Effector memory CD8-positive, alpha-beta T cell (primary cell): ENCODE results near the gene ARID4B.
"Not testable (repeated sequence)": the region's sequence is repeated elsewhere in the genome, so short reads cannot be mapped to it uniquely, and the experiment has no call there.

ENCODE experiments used
- ATAC-seq: fragments of 150-1000 bp; cut with Tn5 transposase; replicated peaks from 2 replicates; pipeline ENCODE4 v1.10.0; 2021; ENCODE audit warnings: mild to moderate bottlenecking, moderate library complexity
- DNase-seq, 3 experiments: peaks; one replicate each; pipeline ENCODE4 v3.0.0; 2021
- H3K27ac Mint-ChIP-seq, 2 donors: one replicate each; pipeline ENCODE4 v1.8.0; 2022; ENCODE audit warnings: mild to moderate bottlenecking in 2 of 2, mixed read lengths in 2 of 2, moderate library complexity in 2 of 2
- H3K27me3 Mint-ChIP-seq, 2 donors: one replicate each; pipeline ENCODE4 v1.8.0; 2022; ENCODE audit warnings: mixed read lengths in 2 of 2
- H3K36me3 Mint-ChIP-seq: one replicate; pipeline ENCODE4 v1.8.0; 2022; ENCODE audit warnings: mild to moderate bottlenecking, moderate library complexity, mixed read lengths; ENCODE audit not compliant: insufficient read depth
- H3K4me1 Mint-ChIP-seq, 2 donors: one replicate each; pipeline ENCODE4 v1.8.0; 2022; ENCODE audit warnings: low read depth in 2 of 2, mixed read lengths in 2 of 2
- H3K4me3 Mint-ChIP-seq, 2 donors: one replicate each; pipeline ENCODE4 v1.8.0; 2022; ENCODE audit warnings: mild to moderate bottlenecking in 2 of 2, mixed read lengths in 2 of 2, moderate library complexity in 2 of 2
- H3K9me3 Mint-ChIP-seq, 2 donors: one replicate each; pipeline ENCODE4 v1.8.0; 2022; ENCODE audit warnings: mixed read lengths in 2 of 2

ARID4B gene

DNA sequence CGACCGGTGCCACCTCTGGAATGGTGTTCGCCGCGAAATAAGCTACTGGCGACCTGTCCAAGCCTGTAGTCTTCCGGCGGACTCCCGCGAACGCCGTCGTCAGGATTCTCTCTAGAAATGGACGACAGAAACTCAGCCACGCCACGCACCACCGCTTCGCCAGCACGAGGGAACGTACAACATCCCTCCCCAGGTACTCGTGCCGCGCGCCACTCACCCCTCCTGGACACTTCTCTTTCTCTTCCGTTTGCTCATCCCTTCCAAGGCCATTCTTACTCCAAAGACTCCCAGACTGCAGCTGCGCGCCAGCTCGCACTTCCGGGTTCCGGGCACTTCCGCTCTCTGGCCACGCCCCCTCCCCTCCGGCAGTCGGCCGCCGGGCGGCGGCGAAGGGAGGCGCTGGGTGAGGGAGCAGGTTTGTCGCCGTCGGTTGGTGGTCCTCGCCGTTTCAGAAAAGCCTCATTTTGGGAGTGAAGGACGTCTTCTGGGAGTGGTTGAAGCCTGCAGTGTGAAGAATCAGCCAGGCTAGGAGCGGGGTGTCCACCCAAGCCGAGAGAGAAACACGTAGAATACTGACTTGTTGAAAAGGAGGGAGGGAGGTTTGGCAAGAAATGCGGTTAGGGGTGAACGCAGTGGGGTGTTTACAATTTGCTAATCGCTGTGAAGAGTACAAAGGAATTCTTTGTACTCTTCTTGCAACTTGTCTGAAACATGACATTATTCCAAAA is 166.9 kb downstream of the ARID4B start, which contains the start of gene RBM34:
Gene RBM34 (minus strand): TSS at position 294 of the 728 bp plus-strand sequence. CDS start 24 bp downstream, at position 270.
- peak; percentile 89 to 90 (median 90) for DNase-seq
- H3K4me3 Mint-ChIP-seq, result peak within 1 kb of the TSS in 1 of 2 donors; percentile 96
- no peaks in the 10 kb centered on the region for H3K9me3 Mint-ChIP-seq
- peaks cover 6 to 8% of the 10 kb centered on the region in 2 donors for H3K4me1 Mint-ChIP-seq
- no peaks in the 10 kb centered on the region for H3K27me3 Mint-ChIP-seq
- ATAC-seq, result peak; percentile 90
- peak within 1 kb of the TSS; percentile 97 to 98 for H3K27ac Mint-ChIP-seq
- peaks cover 14% of the 10 kb centered on the region for H3K36me3 Mint-ChIP-seq

DNA sequence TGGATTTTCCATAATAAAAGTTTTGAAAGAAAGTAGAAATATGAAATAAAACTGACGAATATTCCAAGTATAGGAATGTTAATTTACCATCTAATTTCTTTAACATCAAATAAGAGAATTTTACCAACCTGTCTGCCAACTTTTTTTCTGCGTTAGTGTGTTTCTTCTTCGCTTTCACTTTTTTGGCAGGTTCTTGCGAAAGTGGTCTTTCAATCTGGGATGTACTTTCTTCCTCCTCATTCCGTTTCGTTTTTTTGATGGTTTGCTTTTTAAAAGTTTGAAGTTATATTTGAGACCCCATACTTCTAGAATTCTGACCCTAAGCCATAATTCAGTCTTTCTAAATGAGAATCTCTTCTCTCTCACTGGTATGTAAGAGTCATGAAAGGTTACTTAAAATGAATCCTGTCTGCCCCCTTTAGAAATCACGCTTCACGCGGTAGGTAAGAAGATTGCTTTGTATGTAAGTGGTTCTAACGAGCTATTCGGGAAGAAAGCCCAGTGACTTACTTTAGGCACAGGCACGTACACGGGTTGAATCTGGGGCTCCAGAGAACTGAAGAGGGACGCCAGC is 167.5 kb downstream of the ARID4B start:
- H3K9me3 Mint-ChIP-seq, result no peaks in the 10 kb centered on the region
- peaks cover 6 to 8% of the 10 kb centered on the region in 2 donors for H3K4me1 Mint-ChIP-seq
- DNase-seq (no peak), ATAC-seq (peak; percentile 63)
- peaks cover 11% of the 10 kb centered on the region for H3K36me3 Mint-ChIP-seq
- no peaks in the 10 kb centered on the region for H3K27me3 Mint-ChIP-seq
- peak overlapping the region; percentile 97 to 98 for H3K27ac Mint-ChIP-seq
- peak overlapping the region in 1 of 2 donors; percentile 96 for H3K4me3 Mint-ChIP-seq

DNA sequence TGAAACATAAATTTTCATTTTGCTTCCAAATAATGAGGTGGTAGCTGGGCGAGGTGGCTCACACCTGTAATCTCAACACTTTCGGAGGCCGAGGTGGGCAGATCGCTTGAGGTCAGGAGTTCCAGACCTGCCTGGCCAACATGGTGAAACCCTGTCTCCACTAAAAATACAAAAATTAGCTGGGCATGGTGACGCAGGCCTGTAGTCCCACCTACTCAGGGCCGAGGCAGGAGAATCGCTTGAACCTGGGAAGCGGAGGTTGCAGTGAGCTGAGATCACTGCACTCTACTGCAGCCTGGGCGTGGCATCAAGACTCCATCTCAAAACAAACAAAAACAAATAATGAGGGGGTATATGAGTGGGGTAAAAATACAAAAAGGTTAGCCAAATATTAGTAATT is 168.0 kb downstream of the ARID4B start:
- Mint-ChIP-seq H3K4me3 (peak overlapping the region in 1 of 2 donors; percentile 96), H3K36me3 (peaks cover 12% of the 10 kb centered on the region), H3K27ac (peak overlapping the region; percentile 97 to 98)
- H3K9me3 Mint-ChIP-seq, ATAC-seq, H3K27me3 Mint-ChIP-seq, H3K4me1 Mint-ChIP-seq, DNase-seq: not testable (repeated sequence)

DNA sequence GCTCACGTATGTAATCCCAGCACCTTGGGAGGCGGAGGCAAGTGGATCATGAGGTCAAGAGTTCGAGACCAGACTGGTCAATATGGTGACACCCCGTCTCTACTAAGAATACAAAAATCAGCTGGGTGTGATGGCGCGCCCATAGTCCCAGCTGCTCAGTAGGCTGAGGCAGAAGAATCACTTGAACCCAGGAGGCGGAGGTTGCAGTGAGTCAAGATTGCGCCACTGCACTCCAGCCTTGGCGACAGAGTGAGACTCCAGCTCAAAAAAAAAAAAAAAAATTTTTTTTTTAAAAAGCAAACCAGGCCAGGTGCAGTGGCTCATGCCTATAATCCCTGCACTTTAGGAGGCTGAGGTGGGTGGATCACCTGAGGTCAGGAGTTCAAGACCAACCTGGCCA is 168.7 kb downstream of the ARID4B start:
- not testable (repeated sequence) for DNase-seq, H3K9me3 Mint-ChIP-seq, ATAC-seq, H3K27me3 Mint-ChIP-seq, H3K27ac Mint-ChIP-seq, H3K4me1 Mint-ChIP-seq
- Mint-ChIP-seq H3K4me3 (peak overlapping the region in 1 of 2 donors; percentile 96), H3K36me3 (peaks cover 15% of the 10 kb centered on the region)

DNA sequence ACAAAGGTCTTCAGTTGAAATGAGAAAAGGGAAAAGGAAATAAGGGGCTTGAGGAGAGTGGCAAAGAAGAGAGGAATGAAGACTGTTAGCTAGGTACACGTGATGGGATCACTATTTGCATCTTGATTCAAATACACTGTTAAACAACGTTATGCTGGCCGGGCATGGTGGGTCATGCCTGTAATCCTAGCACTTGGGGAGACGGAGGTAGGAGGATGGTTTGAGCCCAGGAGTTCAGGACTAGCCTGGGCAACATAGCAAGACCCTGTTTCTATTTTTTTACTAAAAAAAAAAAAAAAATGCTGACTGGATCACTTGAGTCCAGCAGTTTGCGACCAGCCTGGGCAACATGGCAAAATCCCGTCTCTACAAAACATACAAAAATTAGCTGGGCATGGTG is 169.3 kb downstream of the ARID4B start:
- Mint-ChIP-seq H3K9me3 (no peaks in the 10 kb centered on the region), H3K4me1 (peaks cover 9 to 11% of the 10 kb centered on the region in 2 donors), H3K27ac (no peak overlapping the region), H3K27me3 (no peaks in the 10 kb centered on the region), H3K36me3 (peaks cover 18% of the 10 kb centered on the region), H3K4me3 (no peak overlapping the region)
- ATAC-seq (no peak), DNase-seq (no peak)

DNA sequence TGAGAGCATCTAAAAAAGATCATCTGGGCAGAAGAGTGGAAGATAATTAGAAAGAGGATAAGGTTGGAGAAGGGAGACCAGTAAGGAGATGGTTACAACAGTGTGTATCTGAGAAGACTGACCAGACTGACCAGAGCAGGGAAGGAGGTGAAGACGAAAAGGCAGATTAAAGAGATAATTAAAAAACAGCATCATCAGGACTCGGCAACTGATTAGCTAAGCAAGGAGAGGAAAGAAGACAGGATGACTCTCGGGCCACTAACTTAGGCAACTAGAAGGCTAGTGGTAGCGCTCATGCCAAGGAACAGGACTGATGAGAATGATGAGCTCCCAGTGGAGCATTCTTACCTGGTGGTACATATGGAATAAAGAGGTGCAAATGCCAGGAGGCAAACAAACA is 170.8 kb downstream of the ARID4B start:
- DNase-seq, result no peak
- Mint-ChIP-seq H3K27me3 (no peaks in the 10 kb centered on the region), H3K27ac (no peak overlapping the region), H3K9me3 (no peaks in the 10 kb centered on the region), H3K4me3 (no peak overlapping the region), H3K4me1 (peaks cover 9 to 17% of the 10 kb centered on the region in 2 donors), H3K36me3 (peaks cover 33% of the 10 kb centered on the region)
- ATAC-seq, result no peak

DNA sequence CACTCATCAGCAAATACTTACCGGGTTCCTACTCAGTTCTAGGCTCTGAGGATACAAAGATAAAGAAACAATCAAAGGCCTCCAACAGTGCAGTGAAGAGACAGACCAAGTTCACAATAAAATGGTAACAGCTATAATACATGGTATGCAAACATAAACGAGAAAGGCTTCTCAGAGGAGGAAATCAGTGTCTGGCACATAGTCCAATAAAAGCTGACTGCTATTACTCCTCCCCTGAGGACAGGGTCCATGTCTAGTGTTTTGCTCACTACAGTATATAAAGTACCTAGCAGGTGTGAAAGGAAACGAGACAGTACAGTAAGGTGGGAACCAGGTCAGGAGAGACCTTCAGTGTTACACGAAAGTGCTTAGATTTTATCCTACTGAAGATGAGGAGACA is 171.2 kb downstream of the ARID4B start:
- Mint-ChIP-seq H3K9me3 (no peaks in the 10 kb centered on the region), H3K4me1 (peaks cover 7 to 16% of the 10 kb centered on the region in 2 donors), H3K27me3 (no peaks in the 10 kb centered on the region), H3K4me3 (no peak overlapping the region), H3K27ac (no peak overlapping the region), H3K36me3 (peaks cover 35% of the 10 kb centered on the region)
- no peak for ATAC-seq
- DNase-seq, result no peak

DNA sequence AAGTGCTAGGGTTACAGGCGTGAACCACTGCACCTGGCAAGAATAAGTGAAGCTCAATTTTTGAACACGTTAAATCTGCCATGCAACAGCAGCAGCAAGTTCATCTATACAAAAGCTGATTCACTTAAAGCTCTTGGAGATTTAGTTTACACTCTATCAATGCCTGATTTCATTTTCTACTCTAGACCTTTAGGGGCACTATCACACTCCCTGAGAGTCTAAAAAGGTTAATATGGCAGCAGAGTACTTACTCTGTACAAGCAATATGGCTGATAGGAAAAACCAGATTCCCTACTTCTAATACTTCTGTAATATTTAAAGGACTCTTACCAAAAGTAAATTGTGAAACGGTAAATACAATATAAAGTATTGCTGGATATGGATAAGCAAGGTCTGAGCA is 171.7 kb downstream of the ARID4B start:
- peaks cover 8 to 16% of the 10 kb centered on the region in 2 donors for H3K4me1 Mint-ChIP-seq

DNA sequence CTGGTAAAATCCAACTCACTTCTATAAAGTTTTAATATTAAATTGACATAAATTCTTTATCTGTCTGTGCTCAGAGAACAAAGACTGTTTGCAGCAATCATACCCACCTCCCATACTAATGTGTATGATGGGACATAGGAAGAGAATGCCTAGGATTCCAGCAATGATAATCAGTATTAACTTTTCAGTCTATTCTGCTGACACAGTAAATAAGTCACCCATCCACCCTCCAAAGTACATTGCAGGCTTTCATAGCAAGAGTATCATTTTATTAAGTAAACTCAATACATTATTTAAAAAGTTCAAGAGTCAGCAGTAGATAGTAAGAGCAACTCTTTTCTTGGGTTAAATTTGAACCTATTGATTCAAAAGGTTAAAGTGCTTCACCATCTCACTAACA is 175.7 kb downstream of the ARID4B start:
- ATAC-seq (no peak), DNase-seq (no peak)
- Mint-ChIP-seq H3K36me3 (peaks cover 80% of the 10 kb centered on the region), H3K9me3 (no peaks in the 10 kb centered on the region), H3K27ac (no peak overlapping the region), H3K4me3 (no peak overlapping the region), H3K27me3 (no peaks in the 10 kb centered on the region), H3K4me1 (peaks cover 18 to 26% of the 10 kb centered on the region in 2 donors)

More for the DNA sequence above, 171.7 kb downstream of the ARID4B start:
- Mint-ChIP-seq H3K27me3 (no peaks in the 10 kb centered on the region), H3K36me3 (peaks cover 40% of the 10 kb centered on the region), H3K4me3 (no peak overlapping the region), H3K27ac (no peak overlapping the region), H3K9me3 (no peaks in the 10 kb centered on the region)
- ATAC-seq (no peak), DNase-seq (no peak)

DNA sequence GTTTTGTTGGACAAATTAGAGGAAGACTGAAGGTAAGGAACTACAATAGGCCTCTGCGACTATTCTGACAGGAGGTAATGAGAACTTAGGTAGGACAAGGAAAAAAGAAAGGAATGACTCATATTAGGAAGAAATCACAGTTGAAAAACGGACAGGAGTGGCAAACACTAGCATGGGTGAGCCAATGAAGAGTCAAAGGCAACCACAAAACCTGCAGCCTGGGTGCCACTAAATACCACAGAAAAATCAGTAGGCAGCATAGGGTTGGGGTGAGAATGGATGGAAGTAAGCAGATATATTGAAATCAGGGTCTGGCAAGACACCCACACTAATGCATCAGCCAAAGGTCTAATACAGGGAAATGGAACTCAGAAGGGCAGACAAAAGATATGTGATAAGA is 176.9 kb downstream of the ARID4B start:
- H3K36me3 Mint-ChIP-seq, result peaks cover 92% of the 10 kb centered on the region
- peaks cover 18 to 26% of the 10 kb centered on the region in 2 donors for H3K4me1 Mint-ChIP-seq
- DNase-seq, result no peak
- no peak for ATAC-seq
- H3K4me3 Mint-ChIP-seq, result no peak overlapping the region
- H3K27me3 Mint-ChIP-seq, result no peaks in the 10 kb centered on the region
- peak overlapping the region; percentile 46 to 82 for H3K27ac Mint-ChIP-seq
- H3K9me3 Mint-ChIP-seq, result no peaks in the 10 kb centered on the region

DNA sequence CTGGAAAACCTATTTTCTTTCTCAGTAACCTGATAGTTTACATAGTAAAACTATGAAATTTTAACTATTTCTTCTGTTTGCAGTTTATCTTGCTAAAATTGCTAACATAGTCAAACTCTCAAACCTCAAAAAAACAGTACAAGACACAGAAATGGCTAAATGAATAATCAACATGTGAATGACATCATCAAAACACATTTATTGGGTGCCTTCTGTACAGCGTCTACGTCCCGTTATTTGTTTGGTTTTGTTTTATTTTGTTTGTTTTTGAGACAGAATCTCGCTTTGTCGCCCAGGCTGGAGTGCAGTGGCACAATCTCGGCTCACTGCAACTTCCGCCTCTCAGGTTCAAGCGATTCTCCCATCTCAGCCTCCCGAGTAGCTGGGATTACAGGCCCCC is 178.2 kb downstream of the ARID4B start:
- DNase-seq (no peak), ATAC-seq (no peak)
- no peaks in the 10 kb centered on the region for H3K27me3 Mint-ChIP-seq
- H3K36me3 Mint-ChIP-seq, result peaks cover 98% of the 10 kb centered on the region
- H3K27ac Mint-ChIP-seq, result peak overlapping the region in 1 of 2 donors; percentile 46
- H3K9me3 Mint-ChIP-seq, result no peaks in the 10 kb centered on the region
- H3K4me3 Mint-ChIP-seq, result no peak overlapping the region
- peaks cover 18 to 26% of the 10 kb centered on the region in 2 donors for H3K4me1 Mint-ChIP-seq

DNA sequence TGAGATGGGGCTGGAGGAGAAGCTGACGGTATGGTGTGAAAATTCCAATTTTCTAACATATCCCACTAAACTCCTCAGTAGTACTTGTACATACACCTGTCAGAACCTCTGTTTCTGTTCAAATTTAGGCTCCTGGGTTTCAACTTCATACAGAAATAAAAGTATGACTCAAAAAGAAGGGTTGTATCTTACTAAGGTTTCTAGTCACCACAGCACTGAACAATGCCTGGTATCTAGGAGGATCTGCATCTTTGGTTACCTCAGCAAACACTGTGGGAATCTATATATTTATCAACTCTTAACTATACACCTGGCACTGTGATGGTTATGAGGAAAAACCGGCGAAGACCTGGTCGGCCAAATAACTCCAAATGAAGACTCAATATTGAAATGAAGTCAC is 180.7 kb downstream of the ARID4B start:
- no peak overlapping the region for H3K4me3 Mint-ChIP-seq
- no peak for ATAC-seq
- peaks cover 96% of the 10 kb centered on the region for H3K36me3 Mint-ChIP-seq
- DNase-seq, result no peak
- no peaks in the 10 kb centered on the region for H3K9me3 Mint-ChIP-seq
- H3K4me1 Mint-ChIP-seq, result peaks cover 16 to 24% of the 10 kb centered on the region in 2 donors
- no peaks in the 10 kb centered on the region for H3K27me3 Mint-ChIP-seq
- no peak overlapping the region for H3K27ac Mint-ChIP-seq

DNA sequence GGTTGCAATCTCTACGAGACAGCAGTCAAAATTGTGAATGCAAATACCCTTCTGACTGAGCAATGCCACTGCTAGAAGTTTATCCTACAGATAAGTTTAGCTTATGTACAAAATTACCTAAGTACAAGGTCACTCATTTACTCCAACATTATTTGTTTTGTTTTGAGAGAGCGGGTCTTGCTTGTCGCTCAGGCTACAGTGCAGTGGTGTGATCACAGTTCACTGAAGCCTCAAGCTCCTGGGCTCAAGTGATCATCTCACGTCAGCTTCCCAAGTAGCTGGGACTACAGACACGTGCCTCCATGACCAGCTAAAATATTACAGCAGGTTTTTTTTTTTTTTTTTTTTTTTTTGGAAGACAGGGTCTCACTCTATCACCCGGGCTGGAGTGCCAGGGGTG is 182.3 kb downstream of the ARID4B start:
- peaks cover 91% of the 10 kb centered on the region for H3K36me3 Mint-ChIP-seq
- no peaks in the 10 kb centered on the region for H3K9me3 Mint-ChIP-seq
- ATAC-seq (no peak), DNase-seq (no peak)
- peak overlapping the region in 1 of 2 donors; percentile 63 for H3K27ac Mint-ChIP-seq
- H3K27me3 Mint-ChIP-seq, result no peaks in the 10 kb centered on the region
- no peak overlapping the region for H3K4me3 Mint-ChIP-seq
- peaks cover 8 to 17% of the 10 kb centered on the region in 2 donors for H3K4me1 Mint-ChIP-seq

DNA sequence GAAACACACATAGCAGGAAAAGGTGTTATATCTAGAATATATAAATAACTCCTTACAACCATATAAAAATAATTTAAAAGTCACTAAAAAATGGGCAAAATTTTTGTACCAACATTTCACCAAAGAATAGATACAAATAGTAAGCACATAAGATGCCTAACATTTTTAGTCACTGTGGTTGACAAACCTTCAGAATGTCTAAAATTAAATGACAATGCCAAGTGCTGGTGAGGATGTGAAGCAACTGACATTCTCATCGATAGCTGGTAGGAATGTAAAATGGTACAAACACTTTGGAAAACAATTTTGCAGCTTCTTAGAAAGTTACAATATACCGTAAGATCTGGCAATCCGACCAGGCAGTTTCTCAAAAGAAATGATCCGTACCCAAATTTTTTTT is 185.0 kb downstream of the ARID4B start:
- H3K36me3 Mint-ChIP-seq, result peaks cover 85% of the 10 kb centered on the region

More for the DNA sequence above, 185.0 kb downstream of the ARID4B start:
- peaks cover 9 to 20% of the 10 kb centered on the region in 2 donors for H3K4me1 Mint-ChIP-seq
- DNase-seq, result no peak
- no peaks in the 10 kb centered on the region for H3K9me3 Mint-ChIP-seq
- H3K27me3 Mint-ChIP-seq, result no peaks in the 10 kb centered on the region
- H3K27ac Mint-ChIP-seq, result no peak overlapping the region
- H3K4me3 Mint-ChIP-seq, result no peak overlapping the region
- no peak for ATAC-seq
